ENCODE results near the gene METTL2A. TPM values are rescaled to one million over a fixed set of nuclear protein-coding genes. Genes with fewer than 3 reads are reported as not detected.
"Not testable (repeated sequence)": the region's sequence is repeated elsewhere in the genome, so short reads cannot be mapped to it uniquely, and the experiment has no call there.

METTL2A gene
- total RNA-seq, 1 donor from 2014 or later = 35.7 TPM

DNA sequence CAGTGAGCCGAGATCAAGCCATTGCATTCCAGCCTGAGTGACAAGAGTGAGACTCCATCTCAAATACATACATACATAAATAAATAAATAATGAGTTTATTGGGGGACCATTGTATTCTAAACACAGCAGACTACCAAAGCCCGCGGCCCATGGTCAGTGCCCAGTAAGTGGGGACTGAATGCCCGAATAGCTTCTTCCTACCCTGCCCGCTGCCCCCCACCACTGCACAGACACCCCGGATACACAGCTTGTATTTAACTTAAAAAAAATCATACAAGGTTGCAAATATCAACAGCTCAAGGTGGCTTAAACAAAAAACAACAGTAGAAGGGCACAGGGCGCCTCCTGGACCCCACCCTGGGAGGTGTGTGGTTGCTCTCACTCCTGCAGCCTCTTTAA, 32.3 kb downstream of the METTL2A start:
- Histone ChIP-seq H3K4me3 (no peak overlapping the region), H2AFZ (replicated peaks) (no peak overlapping the region)
- no peak for DNase-seq (ENCODE audit: low spot score)

DNA sequence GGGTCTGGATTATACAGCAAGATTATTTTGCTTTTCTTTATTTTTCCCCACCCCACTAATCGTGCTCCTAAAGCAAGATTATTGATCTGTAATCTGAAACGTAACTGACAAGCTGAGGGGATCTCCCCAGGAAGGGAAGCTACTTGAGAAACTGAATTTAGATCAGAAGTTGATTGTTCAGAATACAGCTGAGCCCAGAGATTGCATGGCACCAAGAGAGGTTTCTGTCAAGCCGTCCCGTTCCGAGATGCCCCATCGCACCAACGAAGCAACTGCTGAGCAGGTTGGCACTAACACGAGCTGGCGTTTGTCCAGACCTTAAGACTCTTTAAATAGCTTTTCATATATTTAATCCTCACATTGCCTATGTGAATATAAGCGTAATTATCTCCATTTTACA, 34.8 kb downstream of the METTL2A start:
- not testable (repeated sequence) for H3K27ac ChIP-seq; H3K9ac ChIP-seq; H3K36me3 ChIP-seq; H3K4me3 ChIP-seq; H3K27me3 Mint-ChIP-seq (ENCODE audit: insufficient read depth, low read depth); H3K36me3 Mint-ChIP-seq; H3K27me3 ChIP-seq; H3K4me2 ChIP-seq; H3K9me3 Mint-ChIP-seq; H3K27ac Mint-ChIP-seq; H3K4me3 Mint-ChIP-seq; H3K79me2 ChIP-seq (ENCODE audit: low read depth); H3K9me3 ChIP-seq (ENCODE audit: low read depth); H4K20me1 ChIP-seq (ENCODE audit: low read depth); H3K4me1 Mint-ChIP-seq; DNase-seq (ENCODE audit: low spot score); H2AFZ ChIP-seq (replicated peaks)
- Histone ChIP-seq H3K4me1 (peaks cover 19% of the 10 kb centered on the region), H3F3A (ENCODE audit: low read depth) (peaks cover 18% of the 10 kb centered on the region)

More for the DNA sequence above, 32.3 kb downstream of the METTL2A start:
- Histone ChIP-seq H3K27ac (no peak overlapping the region), H3K4me2 (no peak overlapping the region), H3K9ac (no peak overlapping the region), H3F3A (ENCODE audit: low read depth) (peaks cover 7% of the 10 kb centered on the region), H3K27me3 (no peaks in the 10 kb centered on the region), H3K4me1 (peaks cover 9% of the 10 kb centered on the region), H4K20me1 (ENCODE audit: low read depth) (no peaks in the 10 kb centered on the region), H3K9me3 (ENCODE audit: low read depth) (no peaks in the 10 kb centered on the region), H3K79me2 (ENCODE audit: low read depth) (no peaks in the 10 kb centered on the region), H3K36me3 (no peaks in the 10 kb centered on the region)
- no peak for TF ChIP-seq EZH2phosphoT487 (IDR thresholded peaks at IDR 0.05)
- no peak for TF ChIP-seq CTCF (IDR thresholded peaks at IDR 0.05)
- no peak for TF ChIP-seq EZH2 (IDR thresholded peaks at IDR 0.05)
- H3K27me3 Mint-ChIP-seq (ENCODE audit: insufficient read depth, low read depth) = peaks cover 3% of the 10 kb centered on the region
- no peak overlapping the region for H3K27ac Mint-ChIP-seq
- no peaks in the 10 kb centered on the region for H3K4me1 Mint-ChIP-seq
- no peaks in the 10 kb centered on the region for H3K9me3 Mint-ChIP-seq
- H3K4me3 Mint-ChIP-seq = no peak overlapping the region
- peaks cover 7% of the 10 kb centered on the region for H3K36me3 Mint-ChIP-seq

DNA sequence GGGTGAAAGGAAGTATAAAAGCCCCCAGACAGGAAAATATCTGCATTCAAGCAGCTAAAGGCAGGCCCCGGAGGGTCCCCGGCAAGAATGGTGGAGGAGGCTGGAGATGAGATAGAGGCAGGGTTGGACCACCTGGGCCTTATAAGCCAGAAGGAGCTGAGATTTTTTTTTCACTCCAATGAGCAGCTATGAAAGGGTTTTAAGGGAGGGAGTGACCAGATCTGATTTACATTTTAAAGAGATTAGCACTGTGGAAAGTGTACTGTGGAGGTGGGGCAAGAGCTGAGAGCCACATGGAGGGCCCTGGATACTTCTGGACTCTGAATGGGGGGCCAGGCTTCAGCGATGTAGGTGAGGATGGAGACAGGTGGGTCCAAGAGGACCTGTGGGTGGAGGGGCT, 40.7 kb downstream of the METTL2A start:
- Mint-ChIP-seq H3K4me1 (peaks cover 24% of the 10 kb centered on the region), H3K4me3 (peak overlapping the region; percentile 31), H3K27ac (peak overlapping the region; percentile 64)

DNA sequence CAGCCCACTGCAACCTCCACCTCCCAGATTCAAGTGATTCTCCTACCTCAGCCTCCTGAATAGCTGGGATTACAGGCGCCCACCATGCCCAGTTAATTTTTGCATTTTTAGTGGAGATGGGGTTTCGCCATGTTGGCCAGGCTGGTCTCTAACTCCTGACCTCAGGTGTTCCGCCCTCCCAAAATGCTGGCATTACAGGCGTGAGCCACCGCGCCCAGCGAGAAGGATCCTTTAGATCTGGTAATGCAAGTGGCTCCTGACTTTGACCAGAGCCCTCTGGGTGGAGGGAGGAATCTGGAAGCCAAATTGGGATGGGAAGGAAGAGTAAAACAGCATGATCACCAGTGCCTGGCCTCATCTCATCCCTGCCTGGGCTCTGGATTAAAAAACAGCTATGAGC, 41.6 kb downstream of the METTL2A start:
- not testable (repeated sequence) for H3K4me3 ChIP-seq, H3K4me3 Mint-ChIP-seq

More for the DNA sequence above, 40.7 kb downstream of the METTL2A start:
- not testable (repeated sequence) for H3K27ac ChIP-seq; H3K36me3 Mint-ChIP-seq; H4K20me1 ChIP-seq (ENCODE audit: low read depth); H3K4me2 ChIP-seq; H3K27me3 Mint-ChIP-seq (ENCODE audit: insufficient read depth, low read depth); H3K79me2 ChIP-seq (ENCODE audit: low read depth); H2AFZ ChIP-seq (replicated peaks); H3K27me3 ChIP-seq; H3K9me3 Mint-ChIP-seq; H3K9me3 ChIP-seq (ENCODE audit: low read depth); H3K4me3 ChIP-seq; H3K36me3 ChIP-seq; H3K9ac ChIP-seq
- peak; percentile 11 for DNase-seq (ENCODE audit: low spot score)
- Histone ChIP-seq H3K4me1 (peaks cover 14% of the 10 kb centered on the region), H3F3A (ENCODE audit: low read depth) (peaks cover 10% of the 10 kb centered on the region)

GRCh38 chr17:62470666-62471379, 47.1 kb downstream of the METTL2A start:
- H3K27ac ChIP-seq; H3K27me3 ChIP-seq; H3K4me1 ChIP-seq; H3K27me3 Mint-ChIP-seq (ENCODE audit: insufficient read depth, low read depth); H3K36me3 Mint-ChIP-seq; H4K20me1 ChIP-seq (ENCODE audit: low read depth); H3K9me3 ChIP-seq (ENCODE audit: low read depth); H3K4me3 Mint-ChIP-seq; H3K36me3 ChIP-seq; H3K4me3 ChIP-seq; H3K9me3 Mint-ChIP-seq; H3K9ac ChIP-seq; DNase-seq (ENCODE audit: low spot score); H3K79me2 ChIP-seq (ENCODE audit: low read depth); H3K4me2 ChIP-seq; H2AFZ ChIP-seq (replicated peaks): not testable (repeated sequence)
- peaks cover 12% of the 10 kb centered on the region for H3F3A ChIP-seq (ENCODE audit: low read depth)
- Mint-ChIP-seq H3K4me1 (peaks cover 24% of the 10 kb centered on the region), H3K27ac (peak overlapping the region; percentile 25)

More for the DNA sequence above, 41.6 kb downstream of the METTL2A start:
- peaks cover 10% of the 10 kb centered on the region for H3F3A ChIP-seq (ENCODE audit: low read depth)
- not testable (repeated sequence) for H3K9me3 ChIP-seq (ENCODE audit: low read depth); H4K20me1 ChIP-seq (ENCODE audit: low read depth); H3K79me2 ChIP-seq (ENCODE audit: low read depth); H3K9me3 Mint-ChIP-seq; H3K27ac Mint-ChIP-seq; DNase-seq (ENCODE audit: low spot score); H3K27ac ChIP-seq; H3K27me3 ChIP-seq; H2AFZ ChIP-seq (replicated peaks); H3K27me3 Mint-ChIP-seq (ENCODE audit: insufficient read depth, low read depth); H3K9ac ChIP-seq; H3K36me3 ChIP-seq; H3K36me3 Mint-ChIP-seq; H3K4me2 ChIP-seq
- H3K4me1 Mint-ChIP-seq = peaks cover 24% of the 10 kb centered on the region
- H3K4me1 ChIP-seq = peaks cover 14% of the 10 kb centered on the region

GRCh38 chr17:62471380-62471880, 47.7 kb downstream of the METTL2A start:
- not testable (repeated sequence) for H3K9me3 Mint-ChIP-seq; H3K36me3 ChIP-seq; H3K4me2 ChIP-seq; H3K27me3 Mint-ChIP-seq (ENCODE audit: insufficient read depth, low read depth); DNase-seq (ENCODE audit: low spot score); H3K79me2 ChIP-seq (ENCODE audit: low read depth); H3K4me3 ChIP-seq; H4K20me1 ChIP-seq (ENCODE audit: low read depth); H3K27me3 ChIP-seq; H3K36me3 Mint-ChIP-seq; H2AFZ ChIP-seq (replicated peaks); H3K4me1 ChIP-seq; H3K9me3 ChIP-seq (ENCODE audit: low read depth); H3K9ac ChIP-seq; H3K27ac ChIP-seq
- Mint-ChIP-seq H3K4me1 (peaks cover 24% of the 10 kb centered on the region), H3K4me3 (peak overlapping the region; percentile 63), H3K27ac (peak overlapping the region; percentile 82)
- peaks cover 12% of the 10 kb centered on the region for H3F3A ChIP-seq (ENCODE audit: low read depth)

All from neural progenitor cell (in vitro differentiated cells).